Glomerular endothelial cell (primary cell): ENCODE data around the gene PIGP. TPM values are rescaled to one million over a fixed set of nuclear protein-coding genes. Genes with fewer than 3 reads are reported as not detected.
"Not testable (repeated sequence)": the region's sequence is repeated elsewhere in the genome, so short reads cannot be mapped to it uniquely, and the experiment has no call there.

Experiments
- DNase-seq: peaks from one replicate; pipeline ENCODE4 v3.0.0-alpha.2; 2011; ENCODE audit warnings: low read depth, low spot score; ENCODE audit errors: extremely low read depth
- total RNA-seq: library from RNA; depleted of rRNA; stranded (reverse); fragments of >200 nt; gene quantifications from 2 replicates; pipeline ENCODE4 v1.2.3, GENCODE V29; 2015

Gene PIGP
- total RNA-seq, 1 donor from 2014 or later, result 10.0 TPM

GRCh38 chr21:37045556-37045955 is 27.3 kb downstream of the PIGP start:
- DNase-seq, result no peak

- no peak for DNase-seq
Measured at GRCh38 chr21:37045149-37045548, 27.7 kb downstream of the PIGP start.

- DNase-seq, result no peak
Measured at GRCh38 chr21:37044643-37045042, 28.2 kb downstream of the PIGP start.

- DNase-seq, result no peak
Measured at GRCh38 chr21:37043818-37044217, 29.1 kb downstream of the PIGP start.

- no peak for DNase-seq
Measured at GRCh38 chr21:37041706-37042271, 31.1 kb downstream of the PIGP start.

- DNase-seq, result no peak
Measured at GRCh38 chr21:37040212-37040611, 32.7 kb downstream of the PIGP start.

- no peak for DNase-seq
Measured at GRCh38 chr21:37039411-37040075, 33.3 kb downstream of the PIGP start.

- no peak for DNase-seq
Measured at GRCh38 chr21:37036177-37036576, 36.7 kb downstream of the PIGP start.

GRCh38 chr21:37034394-37034793 is 38.5 kb downstream of the PIGP start:
- DNase-seq, result not testable (repeated sequence)

- no peak for DNase-seq
Measured at GRCh38 chr21:37032877-37033471, 39.9 kb downstream of the PIGP start.

- DNase-seq, result no peak
Measured at GRCh38 chr21:37032293-37032692, 40.6 kb downstream of the PIGP start.

GRCh38 chr21:37030864-37031263 is 42.0 kb downstream of the PIGP start:
- no peak for DNase-seq

- DNase-seq, result no peak
Measured at GRCh38 chr21:37028570-37028969, 44.3 kb downstream of the PIGP start.

GRCh38 chr21:37026499-37026898 is 46.4 kb downstream of the PIGP start:
- no peak for DNase-seq

- DNase-seq, result no peak
Measured at GRCh38 chr21:37017951-37018679, 54.8 kb downstream of the PIGP start.

Other genes starting within 250 kb of the PIGP start
- gene HLCS, start 106.4 kb downstream of the PIGP start, total RNA-seq, result 12.3 and 18.2 TPM in 2 replicates
- 0.10 TPM in 1 of 2 replicates, not detected in the other for gene RIPPLY3, start 66.4 kb downstream of the PIGP start, total RNA-seq
- gene TTC3, start 183 bp upstream of the PIGP start, total RNA-seq, result 144 and 155 TPM in 2 replicates
- gene VPS26C, start 194.3 kb upstream of the PIGP start, total RNA-seq, result 80.1 and 91.6 TPM in 2 replicates